Astrocyte of the cerebellum (primary cell): ENCODE results near the gene HIF3A.
"Not testable (repeated sequence)": the region's sequence is repeated elsewhere in the genome, so short reads cannot be mapped to it uniquely, and the experiment has no call there.

Source experiments
- DNase-seq: peaks from one replicate; pipeline ENCODE4 v3.0.0-alpha.2; 2011; ENCODE audit warnings: low read depth
- H3K4me3 ChIP-seq: 2 replicates; pipeline ENCODE4 v1.5.1; 2011; ENCODE audit warnings: mild to moderate bottlenecking, low read depth, low read length, moderate library complexity
- CTCF ChIP-seq: IDR thresholded peaks from 2 replicates; pipeline ENCODE4 v1.5.1; 2012; ENCODE audit warnings: low read length, low read depth, moderate library complexity, mild to moderate bottlenecking; ENCODE audit errors: missing control alignments
- in situ Hi-C: cut with HindIII; loops from 2 replicates; pipeline ENCODE4 v1.10.0; 2017; ENCODE audit warnings: low sequenced_read_pairs

HIF3A gene

DNA sequence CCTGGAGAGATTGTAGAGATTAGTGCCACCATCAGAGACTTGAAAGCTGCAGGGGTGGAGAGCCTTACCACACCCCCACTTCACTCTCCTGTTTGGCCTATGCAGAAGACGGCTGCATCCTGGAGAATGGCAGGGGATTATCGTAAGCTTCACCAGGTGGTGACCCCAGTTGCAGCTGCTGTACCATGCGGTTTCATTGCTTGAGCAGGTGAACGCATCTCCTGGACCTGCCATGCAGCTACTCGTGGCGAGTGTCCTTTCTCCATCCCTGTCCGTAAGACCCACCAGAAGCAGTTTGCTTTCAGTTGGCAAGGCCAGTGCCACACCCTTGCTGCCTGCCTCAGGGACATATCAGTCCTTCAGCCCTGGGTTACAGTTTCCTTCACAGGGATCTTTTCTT is 71.3 kb downstream of the HIF3A start:
- no peak for DNase-seq
- H3K4me3 ChIP-seq = no peak overlapping the region
- in situ Hi-C loops = no loop called here
- no peak for TF ChIP-seq CTCF

- H3K4me3 ChIP-seq = no peak overlapping the region
- no peak for TF ChIP-seq CTCF
- in situ Hi-C loops = no loop called here
- DNase-seq = no peak
Observed at GRCh38 chr19:46369817-46370216, 73.0 kb downstream of the HIF3A start.

- no peak for TF ChIP-seq CTCF
- H3K4me3 ChIP-seq = no peak overlapping the region
- no peak for DNase-seq
- in situ Hi-C loops = no loop called here
Observed at GRCh38 chr19:46371371-46371901, 74.6 kb downstream of the HIF3A start.

DNA sequence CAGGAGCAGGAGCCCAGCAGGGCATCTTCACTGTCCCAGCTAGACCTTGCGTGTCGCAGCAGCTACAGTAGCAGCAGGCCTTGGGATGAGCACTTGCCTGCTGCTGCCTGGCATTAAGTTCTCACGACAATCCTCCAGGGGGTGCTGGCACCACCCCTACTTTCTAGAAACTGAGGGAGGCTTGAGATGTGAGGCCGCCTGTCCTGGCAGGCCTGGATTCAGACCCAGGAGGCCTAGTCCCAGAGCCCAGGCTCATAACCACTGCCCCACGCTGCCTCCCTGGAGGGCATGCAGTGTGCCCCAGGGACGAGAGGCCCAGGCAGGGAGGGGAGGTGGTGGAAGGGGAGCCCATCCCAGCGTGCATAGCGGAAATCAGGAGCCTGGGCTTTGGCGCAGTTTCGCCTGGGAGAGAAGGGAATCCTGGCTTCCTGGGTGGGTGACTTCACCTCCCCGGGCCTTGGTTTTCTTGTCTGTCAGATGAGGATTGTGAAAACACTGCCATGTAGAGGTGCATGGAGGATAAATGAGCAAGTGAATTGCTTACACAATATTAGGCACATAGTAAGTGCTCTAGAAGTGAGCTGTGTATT is 76.2 kb downstream of the HIF3A start:
- in situ Hi-C loops = no loop called here

GRCh38 chr19:46373491-46374359 is 76.9 kb downstream of the HIF3A start:
- DNase-seq = no peak
- in situ Hi-C loops = no loop called here
- no peak overlapping the region for H3K4me3 ChIP-seq
- TF ChIP-seq CTCF = no peak

More for the DNA sequence above, 76.2 kb downstream of the HIF3A start:
- no peak overlapping the region for H3K4me3 ChIP-seq
- DNase-seq = no peak
- peak; percentile 41 for TF ChIP-seq CTCF

DNA sequence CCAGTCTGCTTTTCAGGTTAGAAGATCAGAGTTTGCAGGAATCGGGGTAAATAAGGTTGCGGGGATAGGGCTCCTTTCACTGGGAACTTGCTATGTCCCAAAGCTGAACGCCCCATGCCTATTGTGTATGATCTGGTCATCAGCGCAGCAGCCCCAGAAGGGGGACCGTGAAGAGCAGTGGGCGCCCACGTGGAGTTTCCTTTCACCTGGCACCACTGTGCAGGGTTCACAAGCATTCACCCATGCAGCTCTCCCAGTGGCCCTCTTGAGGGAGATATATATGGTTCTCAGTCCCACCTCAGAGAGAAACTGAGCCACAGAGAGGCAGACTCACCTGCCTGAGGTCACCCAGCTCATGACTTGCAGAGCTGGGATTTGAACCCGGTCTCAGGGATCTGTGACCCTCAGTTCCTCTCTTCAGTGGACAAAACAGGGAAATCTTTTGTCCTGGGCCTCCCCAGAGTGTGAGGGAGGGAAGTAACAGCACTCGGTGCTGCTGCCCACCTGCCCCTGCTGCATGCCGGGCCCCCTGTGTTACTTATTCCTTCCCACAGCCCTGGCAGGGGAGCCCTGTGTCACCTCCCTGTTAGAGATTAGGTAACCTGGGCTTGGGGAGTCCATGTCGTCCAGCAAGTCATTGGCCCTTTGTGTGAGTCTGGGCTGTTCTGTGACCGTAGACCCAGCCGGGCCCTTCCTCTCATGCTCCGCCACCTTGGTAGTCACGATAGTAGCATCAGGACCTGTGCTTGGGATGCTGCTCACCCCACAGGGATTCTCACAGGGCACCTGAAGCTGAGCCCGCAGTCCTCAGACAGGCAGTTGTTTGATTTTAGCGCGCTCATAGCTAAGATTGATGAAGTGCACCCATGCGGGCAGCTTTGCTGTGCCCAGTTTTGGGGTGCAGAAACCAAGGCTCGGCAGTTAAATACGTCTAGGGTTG is 78.0 kb downstream of the HIF3A start:
- in situ Hi-C loops = no loop called here
- H3K4me3 ChIP-seq = no peak overlapping the region
- no peak for TF ChIP-seq CTCF
- DNase-seq = no peak

DNA sequence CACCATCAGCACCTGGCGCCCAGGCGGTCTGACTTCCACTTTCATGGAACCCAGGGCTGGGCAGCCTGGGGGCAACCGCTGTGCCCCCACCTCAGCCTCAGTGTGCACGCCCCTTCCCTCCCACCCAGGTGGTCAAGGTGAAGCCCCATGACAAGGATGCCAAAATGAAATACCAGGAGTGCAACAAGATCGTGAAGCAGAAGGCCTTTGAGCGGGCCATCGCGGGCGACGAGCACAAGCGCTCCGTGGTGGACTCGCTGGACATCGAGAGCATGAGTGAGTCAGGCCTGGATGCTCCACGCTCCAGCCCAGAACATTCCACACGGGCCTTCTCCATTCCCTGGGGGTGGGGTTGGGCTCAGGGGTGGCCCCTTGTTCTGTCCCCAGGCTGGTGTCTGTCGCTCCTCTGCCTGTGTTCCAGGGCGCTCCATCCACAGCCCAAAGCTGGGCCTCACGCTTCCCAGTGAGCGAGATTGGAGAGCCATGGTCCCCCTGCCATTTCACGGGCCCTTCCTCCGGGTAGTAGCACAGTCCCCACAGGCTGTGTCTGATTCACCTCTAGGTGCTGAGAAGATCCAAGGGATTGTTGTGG is 78.7 kb downstream of the HIF3A start:
- H3K4me3 ChIP-seq, in situ Hi-C loops, DNase-seq: not testable (repeated sequence)
